ENCODE results near the gene DNAH17.
A peak's percentile ranks its signal among the peaks of the same experiment; 100 is the strongest.

DNAH17 gene

GRCh38 chr17:78428025-78428575 lies 149.1 kb downstream of the DNAH17 start:
- DNase-seq, result no peak

DNA sequence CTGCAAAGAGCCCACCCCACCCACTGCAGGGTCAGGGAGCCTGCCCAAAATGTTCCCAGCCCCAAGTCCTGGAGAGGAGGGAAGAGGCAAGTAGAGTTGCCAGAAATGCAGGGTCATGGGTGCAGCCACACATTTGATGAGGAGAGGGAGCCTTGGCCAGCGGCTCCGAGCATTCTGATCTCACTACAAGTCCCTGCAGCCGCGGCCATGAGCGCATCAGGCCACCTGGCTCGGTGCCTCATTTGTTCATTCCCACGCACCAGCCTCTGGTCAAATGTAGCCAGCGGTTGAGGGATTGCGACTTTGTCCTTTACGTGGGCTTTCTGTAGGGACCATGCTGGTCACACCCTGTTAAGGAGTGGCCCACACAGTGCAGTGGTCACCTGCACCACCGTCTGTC lies 150.1 kb downstream of the DNAH17 start:
- DNase-seq, result no peak

DNA sequence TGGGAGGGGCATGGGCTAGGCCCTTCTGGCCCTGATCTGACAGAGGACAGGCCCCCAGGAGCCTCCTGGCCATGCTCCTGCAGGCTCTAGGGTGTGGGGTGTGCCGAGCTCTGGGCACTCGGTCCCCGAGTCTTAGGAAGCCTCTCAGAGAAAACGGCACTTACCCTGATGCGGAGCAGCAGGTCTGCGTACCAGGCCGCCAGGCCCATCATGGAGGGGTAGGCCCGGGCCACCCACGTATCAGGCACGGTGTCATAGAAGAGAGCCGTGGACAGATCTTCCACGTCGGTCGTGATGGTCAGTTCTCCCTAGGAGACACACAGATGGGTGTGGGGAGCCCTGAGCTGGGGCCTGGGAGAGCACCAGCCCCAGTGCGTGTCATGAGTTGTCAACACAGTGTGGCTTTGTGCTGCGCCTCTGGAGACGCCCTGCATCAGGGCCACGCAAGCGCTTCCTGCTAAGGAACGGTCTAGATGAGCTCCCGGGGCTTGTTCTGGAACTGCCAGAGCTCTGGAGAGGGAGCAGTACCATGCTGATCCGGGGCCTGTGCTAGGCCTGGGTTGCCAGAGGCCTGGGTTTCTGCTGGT lies 150.8 kb downstream of the DNAH17 start:
- no peak for DNase-seq

DNA sequence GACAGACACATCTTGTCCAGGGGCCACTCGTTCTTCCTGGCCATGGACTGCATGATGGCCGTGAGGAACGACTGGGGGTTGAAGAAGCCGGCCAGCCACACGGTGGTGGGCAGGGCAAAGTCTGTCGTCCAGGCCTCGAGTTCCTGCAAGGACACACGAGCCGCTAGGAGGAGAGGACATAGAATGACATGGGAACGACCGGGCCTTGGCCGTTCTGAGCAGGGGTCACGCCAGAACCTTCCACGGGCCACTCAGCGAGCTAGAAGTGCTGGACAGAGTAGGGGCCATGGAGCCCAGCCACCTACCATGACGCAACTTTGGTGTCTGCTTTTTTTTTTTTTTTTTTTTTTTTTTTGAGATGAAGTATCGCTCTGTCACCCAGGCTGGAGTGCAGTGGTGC lies 151.8 kb downstream of the DNAH17 start:
- DNase-seq, result no peak

- no peak for DNase-seq
Observed at GRCh38 chr17:78423961-78424675, 153.1 kb downstream of the DNAH17 start.

GRCh38 chr17:78422872-78423588 lies 154.2 kb downstream of the DNAH17 start:
- no peak for DNase-seq

GRCh38 chr17:78422267-78422605 lies 155.0 kb downstream of the DNAH17 start:
- no peak for DNase-seq

DNA sequence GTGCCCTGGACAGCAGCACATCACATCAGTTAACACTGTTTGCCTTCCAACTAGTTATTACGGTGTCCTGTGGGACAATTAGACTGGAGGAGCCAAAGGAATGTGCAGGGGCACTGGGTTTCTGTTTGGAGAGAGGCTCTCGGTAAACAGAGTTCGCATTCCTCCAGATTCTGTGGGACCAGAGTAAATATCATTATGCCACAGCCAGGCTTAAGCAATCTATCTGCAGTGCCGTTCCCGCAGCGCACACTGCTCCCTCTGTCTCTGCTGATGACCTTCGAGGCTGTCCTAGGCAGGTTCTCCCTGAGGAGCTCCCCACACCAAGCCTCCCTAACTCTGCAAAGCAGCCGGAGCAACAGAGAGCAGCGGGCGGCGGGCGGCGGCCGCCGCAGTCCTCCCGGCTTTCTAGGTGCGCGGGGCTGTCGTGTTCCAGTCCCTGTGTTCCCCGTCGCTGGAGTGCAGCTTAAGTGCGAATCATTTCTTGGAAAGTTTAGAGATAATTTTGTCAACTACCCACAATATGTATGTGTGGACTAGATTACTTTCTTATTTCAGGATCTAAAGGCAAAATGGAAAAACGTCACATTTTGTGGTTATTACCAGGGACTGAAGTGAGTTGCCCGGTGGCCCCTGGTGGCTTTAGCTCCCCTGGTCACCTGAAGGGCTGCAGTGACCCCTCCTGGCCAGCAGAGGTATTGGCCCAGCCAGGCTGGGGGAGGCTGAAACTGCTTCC lies 155.5 kb downstream of the DNAH17 start:
- DNase-seq, result peak; percentile 55 to 72 (median 67)

- DNase-seq, result no peak
Observed at GRCh38 chr17:78421084-78421533, 156.1 kb downstream of the DNAH17 start.

GRCh38 chr17:78419970-78420815 lies 157.0 kb downstream of the DNAH17 start:
- no peak for DNase-seq

DNA sequence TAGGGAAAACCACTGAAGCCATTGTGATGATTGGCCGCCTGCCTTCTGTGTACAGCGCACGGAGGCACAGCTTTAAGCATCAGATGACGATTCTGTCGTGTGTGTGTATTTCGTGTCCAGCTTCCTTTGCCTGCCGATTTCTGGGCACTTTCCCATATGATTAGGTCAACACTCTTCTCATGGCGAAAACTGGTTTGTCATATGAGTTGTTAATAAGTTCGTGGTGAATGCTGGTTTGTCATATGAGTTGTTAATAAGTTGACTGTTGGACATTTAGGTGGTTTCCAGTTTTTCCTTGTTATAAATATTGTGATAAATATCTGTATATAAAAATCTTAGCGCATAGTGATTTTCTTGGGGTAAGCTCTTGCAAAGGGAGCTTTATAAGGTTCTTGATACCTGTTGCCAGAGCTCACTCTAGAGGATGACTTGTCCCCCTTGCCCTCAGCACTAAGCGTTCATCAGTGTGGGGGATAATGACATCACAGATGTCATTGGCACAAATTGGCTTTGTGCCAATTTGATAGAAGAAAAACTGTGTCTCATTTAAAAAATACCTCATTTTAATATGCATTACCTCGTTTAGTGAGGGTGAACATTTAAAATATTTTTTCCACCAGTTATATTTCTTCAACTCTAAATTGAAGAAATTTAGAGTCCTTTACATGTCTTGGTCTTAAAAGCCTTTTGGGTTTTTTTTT lies 158.7 kb downstream of the DNAH17 start:
- no peak for DNase-seq

GRCh38 chr17:78417531-78417909 lies 159.7 kb downstream of the DNAH17 start:
- no peak for DNase-seq

- no peak for DNase-seq
Observed at GRCh38 chr17:78416791-78417530, 160.2 kb downstream of the DNAH17 start.

DNA sequence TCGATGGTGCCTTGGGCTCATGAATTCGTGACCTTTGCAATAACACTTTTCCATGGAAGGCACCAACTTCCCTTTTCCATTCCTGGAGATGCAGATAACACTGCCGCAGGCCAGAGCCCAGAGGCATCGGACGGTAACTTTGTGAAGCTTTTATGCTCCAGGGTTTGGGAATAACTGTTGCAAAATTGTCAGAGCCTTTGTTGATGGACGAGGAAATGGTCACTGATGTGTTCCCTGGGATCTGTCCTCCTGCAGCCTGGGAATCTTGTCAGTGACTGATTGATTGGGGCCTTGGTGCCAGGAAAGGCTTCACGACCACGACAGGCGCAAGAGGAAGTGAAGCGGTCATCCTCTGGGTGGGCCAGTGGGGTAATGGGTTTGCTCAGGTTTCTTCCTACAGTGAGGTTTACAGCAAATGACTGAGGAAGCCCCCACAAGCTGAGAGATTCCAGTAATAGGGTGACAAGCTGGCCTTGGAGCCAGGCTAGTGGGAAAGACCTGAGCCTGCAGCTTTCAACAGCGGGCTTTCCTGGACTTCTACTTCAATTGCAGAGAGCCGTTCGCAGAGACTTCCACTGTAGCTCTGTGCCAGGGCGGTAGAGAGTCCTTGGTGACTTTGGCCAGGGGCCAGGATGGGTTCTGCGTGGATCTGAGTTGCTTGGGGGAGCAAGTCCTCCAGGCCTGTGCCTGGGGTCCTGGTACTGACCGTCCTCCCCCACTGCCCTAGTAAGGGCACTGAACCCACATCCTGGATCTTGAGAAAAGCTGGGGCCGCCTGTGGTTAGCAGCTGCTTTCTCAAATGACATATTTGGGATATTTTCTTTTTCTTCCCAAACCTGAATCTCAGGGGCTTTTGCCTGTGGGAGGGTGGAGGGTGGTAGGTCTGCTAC lies 161.1 kb downstream of the DNAH17 start:
- no peak for DNase-seq

GRCh38 chr17:78414178-78415162 lies 162.7 kb downstream of the DNAH17 start:
- DNase-seq, result peak in 4 of 5 donors; percentile 30 to 89 (median 47)

- DNase-seq, result peak in 1 of 5 donors; percentile 74
Observed at GRCh38 chr17:78412403-78412802, 164.8 kb downstream of the DNAH17 start.

GRCh38 chr17:78411241-78411857 lies 165.8 kb downstream of the DNAH17 start:
- no peak for DNase-seq
